GM12878 (cell line): ENCODE measurements around the gene SEMA3B. TPM values are rescaled to one million over a fixed set of nuclear protein-coding genes. Genes with fewer than 3 reads are reported as not detected.
A peak's percentile ranks its signal among the peaks of the same experiment; 100 is the strongest.

Experiments used
- CHD2 ChIP-seq: IDR thresholded peaks from 2 replicates; pipeline ENCODE4 v1.6.1; 2011; ENCODE audit warnings: low read depth, low read length, improper control_type of control experiment, borderline replicate concordance
- CREM ChIP-seq: IDR thresholded peaks from 2 replicates; pipeline ENCODE4 v1.6.1; 2014; ENCODE audit warnings: antibody characterized with exemption, low read depth
- FOXM1 ChIP-seq: IDR thresholded peaks from 2 replicates; pipeline ENCODE4 v1.6.1; 2012; ENCODE audit warnings: low read depth, mild to moderate bottlenecking, inconsistent platforms, low read length, moderate library complexity
- LARP7 ChIP-seq: fragments of 450-650 bp; IDR thresholded peaks from 2 replicates; pipeline ENCODE4 v1.6.1; 2017; ENCODE audit warnings: mild to moderate bottlenecking
- NFYB ChIP-seq: IDR thresholded peaks from 2 replicates; pipeline ENCODE4 v1.6.1; 2011; ENCODE audit warnings: low read depth, mild to moderate bottlenecking, low read length, improper control_type of control experiment, moderate library complexity; ENCODE audit not compliant: insufficient read depth
- RB1 ChIP-seq: fragments of 450-650 bp; formaldehyde crosslinking; IDR thresholded peaks from 2 replicates; pipeline ENCODE4 v1.6.1; 2017; ENCODE audit warnings: mild to moderate bottlenecking, borderline replicate concordance
- SP1 ChIP-seq: IDR thresholded peaks from one replicate; pipeline ENCODE4 v1.6.1; 2011; ENCODE audit warnings: low read depth, low read length
- SREBF1 ChIP-seq: IDR thresholded peaks from 2 replicates; pipeline ENCODE4 v1.6.1; 2012; ENCODE audit warnings: mild to moderate bottlenecking, low read length
- TAF1 ChIP-seq: IDR thresholded peaks from 2 replicates; pipeline ENCODE4 v1.6.1; 2011; ENCODE audit warnings: mild to moderate bottlenecking, low read depth, low read length, borderline replicate concordance
- TCF12 ChIP-seq: IDR thresholded peaks from 2 replicates; pipeline ENCODE4 v1.6.1; 2011; ENCODE audit warnings: low read depth, mild to moderate bottlenecking, low read length
- TCF3 ChIP-seq: IDR thresholded peaks from 2 replicates; pipeline ENCODE4 v1.6.1; 2012; ENCODE audit warnings: low read depth, mild to moderate bottlenecking, low read length, borderline replicate concordance; ENCODE audit not compliant: insufficient read depth
- polyA plus RNA-seq, 11 experiments: library from polyadenylated mRNA; depleted of rRNA in 4 of 11; unstranded in 6 of 11; stranded (reverse) in 5 of 11; fragments of >200 nt; fragmentation: Nextera tagmentation in 4 of 11; fragmentation: Illumina TruSeq in 1 of 11; extraction: Ambion mirVana in 4 of 11; extraction: Trizol in 1 of 11; gene quantifications; 1 replicate in 1 of 11; 2 replicates in 10 of 11; pipeline versions ENCODE4 v1.2.1 to v1.2.3, GENCODE V29; 2011 to 2016; ENCODE audit warnings: inconsistent platforms in 2 of 11, missing spikeins in 2 of 11, low read depth in 1 of 11
- total RNA-seq, 4 experiments: library from RNA; depleted of rRNA in 3 of 4; stranded (reverse); fragments of >200 nt in 3 of 4; fragmentation: Illumina TruSeq in 1 of 4; extraction: Trizol in 1 of 4; gene quantifications; 2 replicates each; pipeline versions ENCODE4 v1.2.1 to v1.2.3, GENCODE V29; 2013 to 2021
- TF ChIP-seq, protein P1 (sequence below): IDR thresholded peaks from 2 replicates; pipeline ENCODE4 v1.6.1; 2012; ENCODE audit warnings: mild to moderate bottlenecking, low read depth, low read length
- TF ChIP-seq, protein P2 (sequence below): fragments of 450-650 bp; IDR thresholded peaks from 2 replicates; pipeline ENCODE4 v1.6.1; 2018; ENCODE audit warnings: borderline replicate concordance, mild to moderate bottlenecking; ENCODE audit not compliant: partially characterized antibody
- TF ChIP-seq, protein P3 (sequence below): fragments of 450-650 bp; conservative IDR thresholded peaks from 2 replicates; pipeline ENCODE4 v1.6.1; 2017; ENCODE audit warnings: mild to moderate bottlenecking, moderate library complexity
- TF ChIP-seq, protein P4 (sequence below): fragments of 150-350 bp; IDR thresholded peaks from 2 replicates; pipeline ENCODE4 v1.6.1; 2016; ENCODE audit warnings: low read depth, low read length
- TF ChIP-seq, protein P5 (sequence below): fragments of 450-650 bp; IDR thresholded peaks from 2 replicates; pipeline ENCODE4 v1.6.1; 2016; ENCODE audit warnings: mild to moderate bottlenecking

Gene SEMA3B
- total and polyA plus RNA-seq, 10 of the 15 experiments (the other 5 are each of a cell fraction or from before 2014, with no cell fraction given), result 0.06 to 0.59 (median 0.14) TPM; not detected in 2

DNA sequence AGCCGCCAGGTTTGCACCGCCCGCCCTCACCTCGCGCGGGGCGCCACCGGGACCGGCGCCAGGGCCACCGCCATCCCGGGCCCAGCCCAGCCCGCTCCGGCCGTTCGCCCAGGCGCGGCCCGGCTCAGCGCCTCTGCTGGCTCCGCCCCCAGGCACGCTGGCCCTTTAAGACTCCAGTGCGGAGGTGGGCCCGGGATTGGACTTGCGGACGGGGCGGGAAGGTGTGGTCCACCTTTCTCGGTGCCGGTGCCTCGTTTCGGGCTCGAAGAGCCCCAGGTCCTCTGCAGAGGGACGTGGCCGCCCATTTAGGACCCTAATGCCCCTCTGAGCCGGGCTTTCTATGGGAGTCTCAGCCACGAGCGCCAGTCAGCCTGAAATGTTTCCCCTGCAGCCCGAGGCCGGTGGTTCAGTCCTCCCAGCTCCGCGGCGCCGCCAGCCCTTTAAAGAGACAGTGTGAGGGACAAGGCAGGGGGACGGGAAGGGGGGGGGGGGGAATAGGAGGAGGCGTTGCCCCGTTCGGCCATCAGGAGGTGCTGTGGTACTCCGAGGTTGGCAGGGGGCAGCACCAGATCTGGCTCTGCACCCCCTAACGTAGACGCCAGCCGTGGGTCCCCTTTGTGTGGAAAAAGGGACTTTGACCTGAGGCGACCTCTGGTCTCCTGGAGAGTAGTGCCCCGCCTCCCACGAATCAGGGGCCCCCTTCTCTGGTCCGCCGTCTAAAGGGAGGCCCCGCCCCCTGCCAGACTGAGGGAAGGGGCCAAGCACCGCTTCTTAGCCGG, 52.6 kb downstream of the SEMA3B start (continued):
- TF ChIP-seq, protein P1, sequence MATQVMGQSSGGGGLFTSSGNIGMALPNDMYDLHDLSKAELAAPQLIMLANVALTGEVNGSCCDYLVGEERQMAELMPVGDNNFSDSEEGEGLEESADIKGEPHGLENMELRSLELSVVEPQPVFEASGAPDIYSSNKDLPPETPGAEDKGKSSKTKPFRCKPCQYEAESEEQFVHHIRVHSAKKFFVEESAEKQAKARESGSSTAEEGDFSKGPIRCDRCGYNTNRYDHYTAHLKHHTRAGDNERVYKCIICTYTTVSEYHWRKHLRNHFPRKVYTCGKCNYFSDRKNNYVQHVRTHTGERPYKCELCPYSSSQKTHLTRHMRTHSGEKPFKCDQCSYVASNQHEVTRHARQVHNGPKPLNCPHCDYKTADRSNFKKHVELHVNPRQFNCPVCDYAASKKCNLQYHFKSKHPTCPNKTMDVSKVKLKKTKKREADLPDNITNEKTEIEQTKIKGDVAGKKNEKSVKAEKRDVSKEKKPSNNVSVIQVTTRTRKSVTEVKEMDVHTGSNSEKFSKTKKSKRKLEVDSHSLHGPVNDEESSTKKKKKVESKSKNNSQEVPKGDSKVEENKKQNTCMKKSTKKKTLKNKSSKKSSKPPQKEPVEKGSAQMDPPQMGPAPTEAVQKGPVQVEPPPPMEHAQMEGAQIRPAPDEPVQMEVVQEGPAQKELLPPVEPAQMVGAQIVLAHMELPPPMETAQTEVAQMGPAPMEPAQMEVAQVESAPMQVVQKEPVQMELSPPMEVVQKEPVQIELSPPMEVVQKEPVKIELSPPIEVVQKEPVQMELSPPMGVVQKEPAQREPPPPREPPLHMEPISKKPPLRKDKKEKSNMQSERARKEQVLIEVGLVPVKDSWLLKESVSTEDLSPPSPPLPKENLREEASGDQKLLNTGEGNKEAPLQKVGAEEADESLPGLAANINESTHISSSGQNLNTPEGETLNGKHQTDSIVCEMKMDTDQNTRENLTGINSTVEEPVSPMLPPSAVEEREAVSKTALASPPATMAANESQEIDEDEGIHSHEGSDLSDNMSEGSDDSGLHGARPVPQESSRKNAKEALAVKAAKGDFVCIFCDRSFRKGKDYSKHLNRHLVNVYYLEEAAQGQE, result no peak
- TF ChIP-seq RB1 (peak; percentile 84), LARP7 (peak; percentile 94), TCF12 (no peak), FOXM1 (no peak), CREM (peak; percentile 51), TAF1 (0 out of 2 replicates have a peak, but pooled peaks have one; percentile 8), SP1 (peak; percentile 91), CHD2 (peak; percentile 46), TCF3 (no peak), SREBF1 (peak; percentile 97), NFYB (no peak)
- TF ChIP-seq, protein P2, sequence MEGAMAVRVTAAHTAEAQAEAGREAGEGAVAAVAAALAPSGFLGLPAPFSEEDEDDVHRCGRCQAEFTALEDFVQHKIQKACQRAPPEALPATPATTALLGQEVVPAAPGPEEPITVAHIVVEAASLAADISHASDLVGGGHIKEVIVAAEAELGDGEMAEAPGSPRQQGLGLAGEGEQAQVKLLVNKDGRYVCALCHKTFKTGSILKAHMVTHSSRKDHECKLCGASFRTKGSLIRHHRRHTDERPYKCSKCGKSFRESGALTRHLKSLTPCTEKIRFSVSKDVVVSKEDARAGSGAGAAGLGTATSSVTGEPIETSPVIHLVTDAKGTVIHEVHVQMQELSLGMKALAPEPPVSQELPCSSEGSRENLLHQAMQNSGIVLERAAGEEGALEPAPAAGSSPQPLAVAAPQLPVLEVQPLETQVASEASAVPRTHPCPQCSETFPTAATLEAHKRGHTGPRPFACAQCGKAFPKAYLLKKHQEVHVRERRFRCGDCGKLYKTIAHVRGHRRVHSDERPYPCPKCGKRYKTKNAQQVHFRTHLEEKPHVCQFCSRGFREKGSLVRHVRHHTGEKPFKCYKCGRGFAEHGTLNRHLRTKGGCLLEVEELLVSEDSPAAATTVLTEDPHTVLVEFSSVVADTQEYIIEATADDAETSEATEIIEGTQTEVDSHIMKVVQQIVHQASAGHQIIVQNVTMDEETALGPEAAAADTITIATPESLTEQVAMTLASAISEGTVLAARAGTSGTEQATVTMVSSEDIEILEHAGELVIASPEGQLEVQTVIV, result peak; percentile 98
- TF ChIP-seq, protein P3, sequence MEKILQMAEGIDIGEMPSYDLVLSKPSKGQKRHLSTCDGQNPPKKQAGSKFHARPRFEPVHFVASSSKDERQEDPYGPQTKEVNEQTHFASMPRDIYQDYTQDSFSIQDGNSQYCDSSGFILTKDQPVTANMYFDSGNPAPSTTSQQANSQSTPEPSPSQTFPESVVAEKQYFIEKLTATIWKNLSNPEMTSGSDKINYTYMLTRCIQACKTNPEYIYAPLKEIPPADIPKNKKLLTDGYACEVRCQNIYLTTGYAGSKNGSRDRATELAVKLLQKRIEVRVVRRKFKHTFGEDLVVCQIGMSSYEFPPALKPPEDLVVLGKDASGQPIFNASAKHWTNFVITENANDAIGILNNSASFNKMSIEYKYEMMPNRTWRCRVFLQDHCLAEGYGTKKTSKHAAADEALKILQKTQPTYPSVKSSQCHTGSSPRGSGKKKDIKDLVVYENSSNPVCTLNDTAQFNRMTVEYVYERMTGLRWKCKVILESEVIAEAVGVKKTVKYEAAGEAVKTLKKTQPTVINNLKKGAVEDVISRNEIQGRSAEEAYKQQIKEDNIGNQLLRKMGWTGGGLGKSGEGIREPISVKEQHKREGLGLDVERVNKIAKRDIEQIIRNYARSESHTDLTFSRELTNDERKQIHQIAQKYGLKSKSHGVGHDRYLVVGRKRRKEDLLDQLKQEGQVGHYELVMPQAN, result peak; percentile 92; the same call in 1 of the 2 replicates
- TF ChIP-seq, protein P4, sequence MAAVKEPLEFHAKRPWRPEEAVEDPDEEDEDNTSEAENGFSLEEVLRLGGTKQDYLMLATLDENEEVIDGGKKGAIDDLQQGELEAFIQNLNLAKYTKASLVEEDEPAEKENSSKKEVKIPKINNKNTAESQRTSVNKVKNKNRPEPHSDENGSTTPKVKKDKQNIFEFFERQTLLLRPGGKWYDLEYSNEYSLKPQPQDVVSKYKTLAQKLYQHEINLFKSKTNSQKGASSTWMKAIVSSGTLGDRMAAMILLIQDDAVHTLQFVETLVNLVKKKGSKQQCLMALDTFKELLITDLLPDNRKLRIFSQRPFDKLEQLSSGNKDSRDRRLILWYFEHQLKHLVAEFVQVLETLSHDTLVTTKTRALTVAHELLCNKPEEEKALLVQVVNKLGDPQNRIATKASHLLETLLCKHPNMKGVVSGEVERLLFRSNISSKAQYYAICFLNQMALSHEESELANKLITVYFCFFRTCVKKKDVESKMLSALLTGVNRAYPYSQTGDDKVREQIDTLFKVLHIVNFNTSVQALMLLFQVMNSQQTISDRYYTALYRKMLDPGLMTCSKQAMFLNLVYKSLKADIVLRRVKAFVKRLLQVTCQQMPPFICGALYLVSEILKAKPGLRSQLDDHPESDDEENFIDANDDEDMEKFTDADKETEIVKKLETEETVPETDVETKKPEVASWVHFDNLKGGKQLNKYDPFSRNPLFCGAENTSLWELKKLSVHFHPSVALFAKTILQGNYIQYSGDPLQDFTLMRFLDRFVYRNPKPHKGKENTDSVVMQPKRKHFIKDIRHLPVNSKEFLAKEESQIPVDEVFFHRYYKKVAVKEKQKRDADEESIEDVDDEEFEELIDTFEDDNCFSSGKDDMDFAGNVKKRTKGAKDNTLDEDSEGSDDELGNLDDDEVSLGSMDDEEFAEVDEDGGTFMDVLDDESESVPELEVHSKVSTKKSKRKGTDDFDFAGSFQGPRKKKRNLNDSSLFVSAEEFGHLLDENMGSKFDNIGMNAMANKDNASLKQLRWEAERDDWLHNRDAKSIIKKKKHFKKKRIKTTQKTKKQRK, result no peak
- TF ChIP-seq, protein P5, sequence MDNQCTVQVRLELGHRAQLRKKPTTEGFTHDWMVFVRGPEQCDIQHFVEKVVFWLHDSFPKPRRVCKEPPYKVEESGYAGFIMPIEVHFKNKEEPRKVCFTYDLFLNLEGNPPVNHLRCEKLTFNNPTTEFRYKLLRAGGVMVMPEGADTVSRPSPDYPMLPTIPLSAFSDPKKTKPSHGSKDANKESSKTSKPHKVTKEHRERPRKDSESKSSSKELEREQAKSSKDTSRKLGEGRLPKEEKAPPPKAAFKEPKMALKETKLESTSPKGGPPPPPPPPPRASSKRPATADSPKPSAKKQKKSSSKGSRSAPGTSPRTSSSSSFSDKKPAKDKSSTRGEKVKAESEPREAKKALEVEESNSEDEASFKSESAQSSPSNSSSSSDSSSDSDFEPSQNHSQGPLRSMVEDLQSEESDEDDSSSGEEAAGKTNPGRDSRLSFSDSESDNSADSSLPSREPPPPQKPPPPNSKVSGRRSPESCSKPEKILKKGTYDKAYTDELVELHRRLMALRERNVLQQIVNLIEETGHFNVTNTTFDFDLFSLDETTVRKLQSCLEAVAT, result peak; percentile 88
